Activated B cell treated with CpG ODN at 0.5 μM for 24 hours (primary cell): ENCODE data around the gene ZSCAN29. TPM values are rescaled to one million over a fixed set of nuclear protein-coding genes. Genes with fewer than 3 reads are reported as not detected.

Experiments
- ATAC-seq: fragments of 200-7000 bp; cut with Tn5 transposase; one replicate; pipeline ENCODE4 v1.10.0; 2021; ENCODE audit warnings: low read depth, mild to moderate bottlenecking, moderate library complexity
- CTCF ChIA-PET: fragments of 350-600 bp; sonication (Branson Sonifier 250); formaldehyde crosslinking; loops from one replicate; lab custom pipeline; 2021; ENCODE audit warnings: antibody characterized with exemption; lab: Charles Lee
- POLR2A ChIA-PET: fragments of 350-600 bp; sonication (Branson Sonifier 250); formaldehyde crosslinking; loops from one replicate; lab custom pipeline; 2021; ENCODE audit warnings: antibody characterized with exemption; lab: Charles Lee
- DNase-seq: peaks from one replicate; pipeline ENCODE4 v3.0.0; 2022
- H3K27ac Mint-ChIP-seq: one replicate; pipeline ENCODE4 v1.8.0; 2020; ENCODE audit warnings: mixed read lengths
- H3K27me3 Mint-ChIP-seq: one replicate; pipeline ENCODE4 v1.8.0; 2021; ENCODE audit warnings: mixed read lengths
- H3K36me3 Mint-ChIP-seq: one replicate; pipeline ENCODE4 v1.8.0; 2021; ENCODE audit warnings: low read depth, mixed read lengths
- H3K4me1 Mint-ChIP-seq: one replicate; pipeline ENCODE4 v1.8.0; 2021; ENCODE audit warnings: mixed read lengths
- H3K4me3 Mint-ChIP-seq: one replicate; pipeline ENCODE4 v1.8.0; 2020; ENCODE audit warnings: mild to moderate bottlenecking, mixed read lengths
- H3K9me3 Mint-ChIP-seq: one replicate; pipeline ENCODE4 v1.8.0; 2020; ENCODE audit warnings: mixed read lengths
- CTCF ChIP-seq: fragments of 200-600 bp; IDR thresholded peaks from one replicate; pipeline ENCODE4 v1.8.0; 2022; ENCODE audit warnings: antibody characterized with exemption, mild to moderate bottlenecking
- intact Hi-C: fragments of 100-400 bp; cut with micrococcal nuclease; formaldehyde crosslinking; loops from one replicate; pipeline ENCODE4 v1.15.1; 2024
- total RNA-seq: library from RNA; stranded (reverse); gene quantifications from 2 replicates; pipeline ENCODE4 v1.2.3, GENCODE V29; 2022

Gene ZSCAN29
- total RNA-seq = 45.6 and 50.6 TPM in 2 replicates

DNA sequence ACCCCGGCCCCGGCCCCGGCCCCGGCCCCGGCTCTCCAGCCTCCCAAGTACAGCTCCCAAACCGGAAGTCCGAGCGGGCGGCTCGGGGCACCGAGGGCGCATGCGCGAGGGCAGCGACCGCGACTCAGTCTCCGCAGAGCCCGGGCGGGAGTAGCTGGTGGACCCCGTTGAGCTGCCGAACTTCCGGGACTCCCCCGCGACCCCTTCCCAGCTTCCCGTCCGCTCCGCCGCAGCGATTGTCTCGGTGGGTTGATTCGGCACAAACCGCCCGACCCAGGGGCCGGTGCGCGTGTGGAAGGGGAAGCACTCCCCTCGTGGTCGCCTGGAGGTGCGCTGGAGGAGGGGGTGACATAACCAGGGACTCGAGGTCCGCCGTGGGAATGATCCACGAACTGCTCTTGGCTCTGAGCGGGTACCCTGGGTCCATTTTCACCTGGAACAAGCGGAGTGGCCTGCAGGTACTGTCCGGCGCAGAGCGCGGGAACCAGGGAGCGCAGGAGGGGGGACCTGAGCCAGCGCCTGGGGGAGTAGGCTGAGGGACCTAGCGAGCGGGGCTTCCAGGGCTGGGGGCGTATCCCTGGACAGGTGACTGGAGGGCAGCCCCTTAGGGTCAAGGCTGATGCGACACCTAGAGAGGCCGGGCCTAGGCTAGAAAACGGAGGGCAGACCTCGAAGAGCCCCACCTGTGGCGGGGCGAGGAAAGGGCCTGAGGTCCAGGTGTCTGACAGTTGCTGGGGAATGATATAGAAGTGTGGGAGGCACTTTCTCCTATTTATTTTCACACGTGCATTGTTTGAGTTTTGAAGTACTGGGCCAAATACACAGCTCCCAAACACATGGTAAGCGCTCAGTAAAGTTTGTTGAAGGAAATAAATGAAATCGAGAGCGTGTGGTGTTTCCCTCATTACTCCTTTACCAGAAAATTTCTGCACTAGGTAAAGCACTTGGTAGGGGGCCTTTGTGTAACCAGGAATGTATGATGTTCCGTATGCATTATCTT, at the start of gene ZSCAN29, which contains the start of gene TUBGCP4:
ZSCAN29 (minus strand) TSS at position 69 of the 1,000 bp plus-strand sequence. CDS start 1,130 bp downstream, outside the sequence.
TUBGCP4 (plus strand) TSS at position 127 of the 1,000 bp plus-strand sequence; CDS start at position 381, 254 bp downstream.
- DNase-seq (peak; percentile 83), ATAC-seq (peak; percentile 82)
- Mint-ChIP-seq H3K4me3 (peak within 1 kb of the TSS; percentile 93), H3K36me3 (peaks cover 41% of the 10 kb centered on the region), H3K4me1 (peaks cover 58% of the 10 kb centered on the region), H3K9me3 (peaks cover 6% of the 10 kb centered on the region), H3K27ac (peak within 1 kb of the TSS; percentile 87), H3K27me3 (no peaks in the 10 kb centered on the region)
- ChIA-PET CTCF (interaction anchor here (0.8 to 1.3 kb wide), 2 partner anchors 143 to 144 kb away, joined by 3 to 4 read pairs; no protein-coding TSS in a partner anchor), POLR2A (interaction anchor here (0.6 to 2.3 kb wide), 8 partner anchors 10 to 1264 kb away, joined by 3 to 12 read pairs (median 5); partner anchors contain the start of gene CCNDBP1)
- intact Hi-C loops = loop anchor here (1.0 to 10.0 kb wide), 6 partner anchors 40 to 876 kb away; partner anchors contain the start of genes CDAN1, LCMT2, SNAP23 and TP53BP1
- TF ChIP-seq CTCF = no peak

DNA sequence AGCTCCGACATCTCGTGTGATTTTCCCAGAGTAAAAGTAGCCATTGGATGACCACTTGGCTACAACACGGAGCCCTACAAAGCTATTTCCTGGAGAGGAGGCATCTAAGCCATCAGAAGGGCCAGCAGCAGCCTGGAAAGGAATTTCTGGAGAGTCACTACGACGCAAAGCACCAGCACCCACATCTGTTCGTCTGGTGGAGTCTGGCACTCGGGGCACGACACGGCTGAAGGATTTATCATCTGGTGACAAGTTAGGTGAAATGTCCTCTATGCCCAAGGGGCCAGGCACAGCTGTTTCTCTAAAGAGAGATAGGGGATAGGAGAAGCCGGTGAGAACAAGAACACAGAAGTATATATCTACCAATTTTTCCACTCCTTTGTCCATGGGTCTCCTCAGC, 49.6 kb upstream of the ZSCAN29 start:
- no peak overlapping the region for H3K27ac Mint-ChIP-seq
- POLR2A ChIA-PET = no interaction called here
- TF ChIP-seq CTCF = no peak
- DNase-seq = no peak
- intact Hi-C loops = no loop called here
- peaks cover 78% of the 10 kb centered on the region for H3K36me3 Mint-ChIP-seq
- no peaks in the 10 kb centered on the region for H3K9me3 Mint-ChIP-seq
- H3K4me1 Mint-ChIP-seq = no peaks in the 10 kb centered on the region
- CTCF ChIA-PET = no interaction called here
- no peaks in the 10 kb centered on the region for H3K27me3 Mint-ChIP-seq
- ATAC-seq = no peak
- no peak overlapping the region for H3K4me3 Mint-ChIP-seq

- Mint-ChIP-seq H3K27ac (no peak overlapping the region), H3K4me1 (no peaks in the 10 kb centered on the region), H3K9me3 (no peaks in the 10 kb centered on the region), H3K27me3 (no peaks in the 10 kb centered on the region), H3K4me3 (no peak overlapping the region), H3K36me3 (peaks cover 77% of the 10 kb centered on the region)
- DNase-seq (no peak), ATAC-seq (no peak)
- CTCF ChIA-PET = no interaction called here
- POLR2A ChIA-PET = interaction anchor here (0.6 kb wide), 1 partner anchor 39 kb away, joined by 7 read pairs; no protein-coding TSS in a partner anchor
- TF ChIP-seq CTCF = no peak
- intact Hi-C loops = no loop called here
These were observed 43.4 kb upstream of the ZSCAN29 start for GRCh38 chr15:43414196-43414595.

GRCh38 chr15:43412096-43412495, 41.3 kb upstream of the ZSCAN29 start:
- POLR2A ChIA-PET = no interaction called here

More at GRCh38 chr15:43412096-43412495, 41.3 kb upstream of the ZSCAN29 start:
- H3K4me3 Mint-ChIP-seq = no peak overlapping the region
- no peak for DNase-seq
- ATAC-seq = no peak
- H3K27ac Mint-ChIP-seq = no peak overlapping the region
- no peaks in the 10 kb centered on the region for H3K4me1 Mint-ChIP-seq
- no peak for TF ChIP-seq CTCF
- H3K9me3 Mint-ChIP-seq = no peaks in the 10 kb centered on the region
- H3K27me3 Mint-ChIP-seq = no peaks in the 10 kb centered on the region
- H3K36me3 Mint-ChIP-seq = peaks cover 85% of the 10 kb centered on the region
- CTCF ChIA-PET = interaction anchor here (0.7 kb wide), 1 partner anchor 237 kb away, joined by 3 read pairs; no protein-coding TSS in a partner anchor
- intact Hi-C loops = no loop called here
